DOHH2 (cell line): Measurements from ENCODE around the gene TCERG1L.
"Not testable (repeated sequence)": the region's sequence is repeated elsewhere in the genome, so short reads cannot be mapped to it uniquely, and the experiment has no call there.

Experiments
- H3F3A ChIP-seq: fragments of 200-600 bp; sonication (generic), shearing (Covaris generic); 2 replicates; pipeline ENCODE4 v1.6.0; 2016; ENCODE audit warnings: antibody characterized with exemption, mild to moderate bottlenecking; ENCODE audit not compliant: control insufficient read depth, insufficient read depth
- H3K27ac ChIP-seq: fragments of 200-600 bp; sonication (generic); 2 replicates; pipeline ENCODE4 v1.5.1; 2014; ENCODE audit warnings: low read depth, mild to moderate bottlenecking, low read length, moderate library complexity
- H3K27me3 ChIP-seq: fragments of 200-600 bp; sonication (generic); 2 replicates; pipeline ENCODE4 v1.6.1; 2014; ENCODE audit warnings: mild to moderate bottlenecking, low read length, mixed read lengths; ENCODE audit not compliant: control insufficient read depth
- H3K36me3 ChIP-seq: fragments of 200-600 bp; sonication (generic); 2 replicates; pipeline ENCODE4 v1.6.1; 2014; ENCODE audit warnings: mild to moderate bottlenecking, low read length, moderate library complexity, mixed read lengths; ENCODE audit not compliant: control insufficient read depth
- H3K4me1 ChIP-seq: fragments of 200-600 bp; sonication (generic); 2 replicates; pipeline ENCODE4 v1.6.1; 2014; ENCODE audit warnings: mild to moderate bottlenecking, low read length, mixed read lengths; ENCODE audit not compliant: control insufficient read depth
- H3K4me2 ChIP-seq: fragments of 200-600 bp; sonication (generic); 2 replicates; pipeline ENCODE4 v1.6.0; 2014; ENCODE audit warnings: mild to moderate bottlenecking, low read length, moderate library complexity
- H3K4me3 ChIP-seq: fragments of 200-600 bp; sonication (generic); 2 replicates; pipeline ENCODE4 v1.5.1; 2014; ENCODE audit warnings: mild to moderate bottlenecking, low read length, mixed read lengths
- H3K79me2 ChIP-seq: fragments of 200-600 bp; sonication (generic); 2 replicates; pipeline ENCODE4 v1.6.1; 2014; ENCODE audit warnings: mild to moderate bottlenecking, low read length, mixed read lengths; ENCODE audit not compliant: control insufficient read depth
- H3K9me2 ChIP-seq: fragments of 200-600 bp; sonication (generic); replicated peaks from 2 replicates; pipeline ENCODE4 v1.6.1; 2014; ENCODE audit warnings: mild to moderate bottlenecking, low read length, mixed read lengths; ENCODE audit not compliant: control insufficient read depth
- H3K9me3 ChIP-seq: fragments of 200-600 bp; sonication (generic); 2 replicates; pipeline ENCODE4 v1.6.1; 2014; ENCODE audit warnings: antibody characterized with exemption, low read length, mixed read lengths; ENCODE audit not compliant: control insufficient read depth, insufficient read depth
- H4K20me1 ChIP-seq: fragments of 200-600 bp; sonication (generic); 2 replicates; pipeline ENCODE4 v1.6.0; 2014; ENCODE audit warnings: low read depth, mild to moderate bottlenecking, antibody characterized with exemption, low read length, moderate library complexity; ENCODE audit not compliant: control insufficient read depth, insufficient read depth
- EZH2phosphoT487 ChIP-seq: fragments of 200-600 bp; sonication (generic); IDR thresholded peaks from 2 replicates; pipeline ENCODE4 v1.6.1; 2017; ENCODE audit warnings: borderline replicate concordance, mild to moderate bottlenecking, antibody characterized with exemption, low read length, moderate library complexity, mixed read lengths
- TF ChIP-seq, protein P1 (sequence below): fragments of 200-600 bp; sonication (generic); IDR thresholded peaks from one replicate; pipeline ENCODE4 v1.5.1; 2014; ENCODE audit warnings: antibody characterized with exemption, mild to moderate bottlenecking, low read depth, low read length; ENCODE audit not compliant: poor library complexity, severe bottlenecking

Gene TCERG1L

DNA sequence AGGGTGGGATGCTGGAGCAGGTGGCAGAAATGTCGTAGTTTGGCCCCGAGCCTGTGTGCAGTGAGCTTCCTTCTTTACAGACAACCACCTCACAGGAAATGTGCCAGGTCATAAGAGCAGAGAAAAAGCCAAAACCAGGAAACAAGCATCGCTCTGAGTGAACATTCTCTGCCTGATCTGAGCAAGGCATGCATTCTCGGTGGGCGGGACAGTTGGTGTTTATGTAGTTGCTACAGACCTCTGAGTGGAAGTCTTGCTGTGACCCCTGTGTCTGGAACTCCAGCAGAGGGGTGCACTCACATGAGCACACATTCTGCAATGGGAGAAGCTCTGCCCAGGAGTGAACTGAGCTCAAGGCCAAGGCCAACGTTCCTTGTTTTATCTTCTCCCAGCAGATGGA, 230.1 kb downstream of the TCERG1L start:
- TF ChIP-seq, protein P1, sequence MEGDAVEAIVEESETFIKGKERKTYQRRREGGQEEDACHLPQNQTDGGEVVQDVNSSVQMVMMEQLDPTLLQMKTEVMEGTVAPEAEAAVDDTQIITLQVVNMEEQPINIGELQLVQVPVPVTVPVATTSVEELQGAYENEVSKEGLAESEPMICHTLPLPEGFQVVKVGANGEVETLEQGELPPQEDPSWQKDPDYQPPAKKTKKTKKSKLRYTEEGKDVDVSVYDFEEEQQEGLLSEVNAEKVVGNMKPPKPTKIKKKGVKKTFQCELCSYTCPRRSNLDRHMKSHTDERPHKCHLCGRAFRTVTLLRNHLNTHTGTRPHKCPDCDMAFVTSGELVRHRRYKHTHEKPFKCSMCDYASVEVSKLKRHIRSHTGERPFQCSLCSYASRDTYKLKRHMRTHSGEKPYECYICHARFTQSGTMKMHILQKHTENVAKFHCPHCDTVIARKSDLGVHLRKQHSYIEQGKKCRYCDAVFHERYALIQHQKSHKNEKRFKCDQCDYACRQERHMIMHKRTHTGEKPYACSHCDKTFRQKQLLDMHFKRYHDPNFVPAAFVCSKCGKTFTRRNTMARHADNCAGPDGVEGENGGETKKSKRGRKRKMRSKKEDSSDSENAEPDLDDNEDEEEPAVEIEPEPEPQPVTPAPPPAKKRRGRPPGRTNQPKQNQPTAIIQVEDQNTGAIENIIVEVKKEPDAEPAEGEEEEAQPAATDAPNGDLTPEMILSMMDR = no peak
- TF ChIP-seq EZH2phosphoT487 = no peak
- Histone ChIP-seq H4K20me1 (no peaks in the 10 kb centered on the region), H3K4me1 (no peaks in the 10 kb centered on the region), H3K9me3 (no peaks in the 10 kb centered on the region), H3K4me3 (no peak overlapping the region), H3F3A (no peaks in the 10 kb centered on the region), H3K4me2 (no peak overlapping the region), H3K27ac (no peak overlapping the region), H3K27me3 (no peaks in the 10 kb centered on the region), H3K36me3 (no peaks in the 10 kb centered on the region), H3K9me2 (no peaks in the 10 kb centered on the region), H3K79me2 (no peaks in the 10 kb centered on the region)

GRCh38 chr10:131080571-131080970, 230.9 kb downstream of the TCERG1L start:
- H3K27ac ChIP-seq = no peak overlapping the region
- H3K9me3 ChIP-seq = no peaks in the 10 kb centered on the region
- TF ChIP-seq, protein P1 = no peak
- no peak for TF ChIP-seq EZH2phosphoT487
- H3K4me3 ChIP-seq = no peak overlapping the region
- no peaks in the 10 kb centered on the region for H3K4me1 ChIP-seq
- no peaks in the 10 kb centered on the region for H3K36me3 ChIP-seq
- H4K20me1 ChIP-seq = no peaks in the 10 kb centered on the region
- no peaks in the 10 kb centered on the region for H3K79me2 ChIP-seq
- no peaks in the 10 kb centered on the region for H3K27me3 ChIP-seq
- H3K9me2 ChIP-seq = no peaks in the 10 kb centered on the region
- no peaks in the 10 kb centered on the region for H3F3A ChIP-seq
- no peak overlapping the region for H3K4me2 ChIP-seq

DNA sequence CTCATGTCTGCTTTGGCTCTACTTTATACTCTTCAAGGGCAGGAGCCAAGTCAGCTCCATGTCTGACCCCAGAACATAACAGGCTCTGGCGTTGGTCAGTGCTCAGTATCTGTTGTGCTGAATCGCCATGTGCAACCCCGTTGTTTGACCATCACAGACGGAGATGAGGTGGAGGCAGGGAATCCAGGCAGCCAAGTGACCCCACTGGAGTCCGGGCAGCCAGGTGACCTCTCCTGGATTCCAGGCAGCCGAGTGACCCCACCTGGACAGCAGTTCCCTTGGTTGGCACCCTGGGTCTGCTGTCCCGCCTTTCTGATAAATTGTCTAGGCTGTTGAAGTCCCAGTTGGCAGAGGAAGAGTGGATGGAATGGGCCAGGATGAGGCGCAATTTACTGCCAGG, 232.2 kb downstream of the TCERG1L start:
- no peaks in the 10 kb centered on the region for H3K36me3 ChIP-seq
- H3K9me3 ChIP-seq = no peaks in the 10 kb centered on the region
- no peak overlapping the region for H3K27ac ChIP-seq
- H3K4me3 ChIP-seq = no peak overlapping the region
- TF ChIP-seq EZH2phosphoT487 = no peak
- TF ChIP-seq, protein P1 = no peak
- no peaks in the 10 kb centered on the region for H3K79me2 ChIP-seq
- H4K20me1 ChIP-seq = no peaks in the 10 kb centered on the region
- no peak overlapping the region for H3K4me2 ChIP-seq
- no peaks in the 10 kb centered on the region for H3K4me1 ChIP-seq
- no peaks in the 10 kb centered on the region for H3K27me3 ChIP-seq
- H3F3A ChIP-seq = no peaks in the 10 kb centered on the region
- H3K9me2 ChIP-seq = no peaks in the 10 kb centered on the region

DNA sequence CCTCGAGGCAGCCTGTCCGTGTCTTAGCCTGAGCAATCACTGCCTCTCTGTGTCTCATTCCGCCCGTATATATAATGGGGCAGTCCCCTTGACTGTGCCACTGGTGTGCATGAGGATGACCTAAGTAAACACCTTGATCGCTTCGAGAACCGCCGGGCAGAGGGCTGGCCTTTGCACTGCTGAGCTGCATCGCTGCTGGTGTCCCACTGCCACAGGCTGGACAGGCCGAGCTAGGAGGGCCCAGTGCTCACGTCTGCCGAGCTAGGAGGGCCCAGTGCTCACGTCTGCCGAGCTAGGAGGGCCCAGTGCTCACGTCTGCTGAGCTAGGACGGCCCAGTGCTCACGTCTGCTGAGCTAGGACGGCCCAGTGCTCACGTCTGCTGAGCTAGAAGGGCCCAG, 232.6 kb downstream of the TCERG1L start:
- H3K4me3 ChIP-seq = not testable (repeated sequence)

More for the DNA sequence above, 232.6 kb downstream of the TCERG1L start:
- H3F3A ChIP-seq, H3K27ac ChIP-seq, H3K9me3 ChIP-seq, H3K4me1 ChIP-seq, H3K36me3 ChIP-seq, H4K20me1 ChIP-seq, H3K79me2 ChIP-seq, H3K4me2 ChIP-seq, H3K9me2 ChIP-seq, H3K27me3 ChIP-seq: not testable (repeated sequence)
